Panc1 (cell line): ENCODE results near the gene RPP14.

ENCODE experiments used
- CTCF ChIP-seq: fragments of 450-650 bp; IDR thresholded peaks from 2 replicates; pipeline ENCODE4 v1.5.1; 2017; ENCODE audit warnings: mild to moderate bottlenecking
- POLR2AphosphoS5 ChIP-seq: IDR thresholded peaks from 2 replicates; pipeline ENCODE4 v1.6.1; 2012; ENCODE audit warnings: mild to moderate bottlenecking, low read depth, low read length, moderate library complexity
- SIN3A ChIP-seq: IDR thresholded peaks from 2 replicates; pipeline ENCODE4 v1.6.1; 2012; ENCODE audit warnings: low read depth, mild to moderate bottlenecking, low read length, moderate library complexity, borderline replicate concordance; ENCODE audit not compliant: insufficient read depth
- TF ChIP-seq, protein P1 (sequence below), 2 experiments: IDR thresholded peaks; 2 replicates each; pipeline ENCODE4 v1.6.1; 2011 to 2012; ENCODE audit warnings: low read depth in 2 of 2, control low read depth in 1 of 2, low read length in 1 of 2, mild to moderate bottlenecking in 1 of 2, moderate library complexity in 1 of 2; ENCODE audit not compliant: insufficient read depth in 1 of 2

DNA sequence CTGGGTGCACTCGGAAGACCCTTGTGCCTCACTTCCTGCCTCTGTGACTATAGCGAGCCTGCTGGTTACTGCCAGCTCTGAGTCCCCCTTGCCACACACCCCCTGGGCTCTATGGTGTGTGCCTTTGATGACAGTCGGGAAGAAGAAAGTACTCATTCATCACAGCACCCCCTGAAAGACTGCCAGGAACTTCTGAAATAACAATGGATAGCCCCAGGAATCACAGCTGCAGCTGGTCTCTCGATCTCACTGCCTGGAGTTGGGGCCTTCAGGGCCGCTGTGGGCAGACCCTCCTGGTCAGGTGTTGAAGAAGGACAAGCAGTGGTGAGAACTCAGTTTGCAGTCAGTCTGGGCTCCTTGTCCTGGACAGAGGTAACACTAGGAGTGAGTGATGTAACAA lies 9.8 kb upstream of the RPP14 start:
- TF ChIP-seq SIN3A (no peak), CTCF (no peak), POLR2AphosphoS5 (no peak)
- TF ChIP-seq, protein P1, sequence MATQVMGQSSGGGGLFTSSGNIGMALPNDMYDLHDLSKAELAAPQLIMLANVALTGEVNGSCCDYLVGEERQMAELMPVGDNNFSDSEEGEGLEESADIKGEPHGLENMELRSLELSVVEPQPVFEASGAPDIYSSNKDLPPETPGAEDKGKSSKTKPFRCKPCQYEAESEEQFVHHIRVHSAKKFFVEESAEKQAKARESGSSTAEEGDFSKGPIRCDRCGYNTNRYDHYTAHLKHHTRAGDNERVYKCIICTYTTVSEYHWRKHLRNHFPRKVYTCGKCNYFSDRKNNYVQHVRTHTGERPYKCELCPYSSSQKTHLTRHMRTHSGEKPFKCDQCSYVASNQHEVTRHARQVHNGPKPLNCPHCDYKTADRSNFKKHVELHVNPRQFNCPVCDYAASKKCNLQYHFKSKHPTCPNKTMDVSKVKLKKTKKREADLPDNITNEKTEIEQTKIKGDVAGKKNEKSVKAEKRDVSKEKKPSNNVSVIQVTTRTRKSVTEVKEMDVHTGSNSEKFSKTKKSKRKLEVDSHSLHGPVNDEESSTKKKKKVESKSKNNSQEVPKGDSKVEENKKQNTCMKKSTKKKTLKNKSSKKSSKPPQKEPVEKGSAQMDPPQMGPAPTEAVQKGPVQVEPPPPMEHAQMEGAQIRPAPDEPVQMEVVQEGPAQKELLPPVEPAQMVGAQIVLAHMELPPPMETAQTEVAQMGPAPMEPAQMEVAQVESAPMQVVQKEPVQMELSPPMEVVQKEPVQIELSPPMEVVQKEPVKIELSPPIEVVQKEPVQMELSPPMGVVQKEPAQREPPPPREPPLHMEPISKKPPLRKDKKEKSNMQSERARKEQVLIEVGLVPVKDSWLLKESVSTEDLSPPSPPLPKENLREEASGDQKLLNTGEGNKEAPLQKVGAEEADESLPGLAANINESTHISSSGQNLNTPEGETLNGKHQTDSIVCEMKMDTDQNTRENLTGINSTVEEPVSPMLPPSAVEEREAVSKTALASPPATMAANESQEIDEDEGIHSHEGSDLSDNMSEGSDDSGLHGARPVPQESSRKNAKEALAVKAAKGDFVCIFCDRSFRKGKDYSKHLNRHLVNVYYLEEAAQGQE (IDR thresholded peaks at IDR 0.05; ENCODE audit: insufficient read depth in 1 of 2, low read depth in 2 of 2, low read length in 1 of 2), result no peak
